SU-DHL-6 (cell line): ENCODE data around the gene REM2.
"Not testable (repeated sequence)": the region's sequence is repeated elsewhere in the genome, so short reads cannot be mapped to it uniquely, and the experiment has no call there.

Experiments
- H2AFZ ChIP-seq: fragments of 200-600 bp; sonication (generic); 2 replicates; pipeline ENCODE4 v1.6.1; 2014; ENCODE audit warnings: low read depth, mild to moderate bottlenecking, moderate library complexity, mixed read lengths, antibody characterized with exemption, low read length; ENCODE audit not compliant: severe bottlenecking
- H3F3A ChIP-seq: fragments of 200-600 bp; shearing (Covaris generic); 2 replicates; pipeline ENCODE4 v1.6.0; 2016; ENCODE audit warnings: antibody characterized with exemption, mild to moderate bottlenecking; ENCODE audit not compliant: insufficient read depth
- H3K27ac ChIP-seq: fragments of 200-600 bp; sonication (generic); 2 replicates; pipeline ENCODE4 v1.5.1; 2016; ENCODE audit warnings: low read depth, mild to moderate bottlenecking, low read length, moderate library complexity, mixed read lengths
- H3K27me3 ChIP-seq: fragments of 200-600 bp; sonication (generic), shearing (Covaris generic); 2 replicates; pipeline ENCODE4 v1.6.0; 2014; ENCODE audit warnings: mild to moderate bottlenecking, low read length
- H3K36me3 ChIP-seq: fragments of 200-600 bp; sonication (generic); 2 replicates; pipeline ENCODE4 v1.6.1; 2014; ENCODE audit warnings: mild to moderate bottlenecking, low read length, mixed read lengths
- H3K4me2 ChIP-seq: fragments of 300-600, 200-600 bp; shearing (Covaris generic), sonication (generic); 2 replicates; pipeline ENCODE4 v1.6.0; 2014; ENCODE audit warnings: low read length, low read depth, mild to moderate bottlenecking; ENCODE audit not compliant: poor library complexity, severe bottlenecking
- H3K4me3 ChIP-seq: fragments of 200-600 bp; sonication (generic); 2 replicates; pipeline ENCODE4 v1.5.1; 2014; ENCODE audit warnings: antibody characterized with exemption, low read length, mild to moderate bottlenecking, mixed read lengths; ENCODE audit not compliant: insufficient read depth, poor library complexity, severe bottlenecking
- H3K79me2 ChIP-seq: fragments of 200-600 bp; sonication (generic); 2 replicates; pipeline ENCODE4 v1.6.1; 2014; ENCODE audit warnings: mild to moderate bottlenecking, low read length, moderate library complexity; ENCODE audit not compliant: insufficient read depth
- H3K9ac ChIP-seq: fragments of 200-600 bp; sonication (generic); 2 replicates; pipeline ENCODE4 v1.7.0; 2014; ENCODE audit warnings: mild to moderate bottlenecking, low read length
- H3K9me2 ChIP-seq: fragments of 200-600 bp; sonication (generic); replicated peaks from 2 replicates; pipeline ENCODE4 v1.6.1; 2014; ENCODE audit warnings: low read length; ENCODE audit not compliant: insufficient read depth
- H3K9me3 ChIP-seq: fragments of 200-600 bp; sonication (generic); 2 replicates; pipeline ENCODE4 v1.6.1; 2014; ENCODE audit warnings: low read length, mixed read lengths; ENCODE audit not compliant: insufficient read depth
- H4K20me1 ChIP-seq: fragments of 200-600 bp; sonication (generic); 2 replicates; pipeline ENCODE4 v1.6.1; 2014; ENCODE audit warnings: low read depth, mild to moderate bottlenecking, antibody characterized with exemption, low read length, moderate library complexity, mixed read lengths
- CTCF ChIP-seq: fragments of 200-600 bp; sonication (generic); IDR thresholded peaks from one replicate; pipeline ENCODE4 v1.5.1; 2017; ENCODE audit warnings: antibody characterized with exemption, mild to moderate bottlenecking, low read length, moderate library complexity; ENCODE audit not compliant: insufficient read depth, poor library complexity, severe bottlenecking
- EZH2phosphoT487 ChIP-seq: fragments of 200-600 bp; sonication (generic), shearing (Covaris generic); conservative IDR thresholded peaks from 2 replicates; pipeline ENCODE4 v1.6.1; 2018; ENCODE audit warnings: mild to moderate bottlenecking, antibody characterized with exemption, low read length, moderate library complexity, mixed read lengths

Gene REM2

GRCh38 chr14:22908601-22909000 is 25.6 kb downstream of the REM2 start:
- H3K4me2 ChIP-seq = no peak overlapping the region
- no peaks in the 10 kb centered on the region for H3K27me3 ChIP-seq
- H3K27ac ChIP-seq = no peak overlapping the region
- H3K79me2 ChIP-seq = peaks cover 25% of the 10 kb centered on the region
- H3K36me3 ChIP-seq = peaks cover 38% of the 10 kb centered on the region
- no peak overlapping the region for H3K9ac ChIP-seq
- H4K20me1 ChIP-seq = no peaks in the 10 kb centered on the region
- H3F3A ChIP-seq = no peaks in the 10 kb centered on the region
- no peaks in the 10 kb centered on the region for H3K9me2 ChIP-seq
- no peaks in the 10 kb centered on the region for H3K9me3 ChIP-seq
- no peak for TF ChIP-seq CTCF
- TF ChIP-seq EZH2phosphoT487 = no peak
- no peak overlapping the region for H3K4me3 ChIP-seq
- no peak overlapping the region for H2AFZ ChIP-seq

GRCh38 chr14:22910916-22911315 is 27.9 kb downstream of the REM2 start:
- TF ChIP-seq CTCF (no peak), EZH2phosphoT487 (no peak)
- peaks cover 40% of the 10 kb centered on the region for H3K79me2 ChIP-seq
- H3K27ac ChIP-seq = no peak overlapping the region
- H3F3A ChIP-seq = no peaks in the 10 kb centered on the region
- no peak overlapping the region for H3K4me3 ChIP-seq
- no peak overlapping the region for H3K4me2 ChIP-seq
- no peak overlapping the region for H2AFZ ChIP-seq
- no peaks in the 10 kb centered on the region for H3K9me2 ChIP-seq
- H3K27me3 ChIP-seq = no peaks in the 10 kb centered on the region
- H3K9ac ChIP-seq = no peak overlapping the region
- H3K36me3 ChIP-seq = peaks cover 27% of the 10 kb centered on the region
- H4K20me1 ChIP-seq = no peaks in the 10 kb centered on the region
- no peaks in the 10 kb centered on the region for H3K9me3 ChIP-seq

- H3K4me3 ChIP-seq, H3K27ac ChIP-seq, H3K27me3 ChIP-seq, H3F3A ChIP-seq, H3K9me2 ChIP-seq, H2AFZ ChIP-seq, H3K4me2 ChIP-seq, H3K9ac ChIP-seq, H3K36me3 ChIP-seq, H3K9me3 ChIP-seq, H4K20me1 ChIP-seq: not testable (repeated sequence)
- H3K79me2 ChIP-seq = peaks cover 68% of the 10 kb centered on the region
Observed at GRCh38 chr14:22914836-22915235, 31.8 kb downstream of the REM2 start.

- no peaks in the 10 kb centered on the region for H3K9me2 ChIP-seq
- H3K4me3 ChIP-seq = no peak overlapping the region
- TF ChIP-seq CTCF = no peak
- no peak for TF ChIP-seq EZH2phosphoT487
- H3K9ac ChIP-seq = no peak overlapping the region
- peaks cover 7% of the 10 kb centered on the region; the same call in 1 of the 2 replicates for H3K36me3 ChIP-seq
- H2AFZ ChIP-seq = no peak overlapping the region
- H3K27ac ChIP-seq = no peak overlapping the region
- H3K9me3 ChIP-seq = no peaks in the 10 kb centered on the region
- H3F3A ChIP-seq = peaks cover 12% of the 10 kb centered on the region
- no peaks in the 10 kb centered on the region for H3K27me3 ChIP-seq
- peaks cover 61% of the 10 kb centered on the region for H3K79me2 ChIP-seq
- H4K20me1 ChIP-seq = no peaks in the 10 kb centered on the region
- no peak overlapping the region for H3K4me2 ChIP-seq
Observed at GRCh38 chr14:22915886-22916521, 33.0 kb downstream of the REM2 start.
